ENCODE results near the gene OR14K1.

GRCh38 chr1:247740721-247741120 is 2.3 kb downstream of the OR14K1 start:
- no peak for TF ChIP-seq POLR2A (IDR thresholded peaks at IDR 0.05; ENCODE audit: low read depth, low read length)
- no peak for TF ChIP-seq TAF1 (IDR thresholded peaks at IDR 0.05; ENCODE audit: borderline replicate concordance, low read depth, low read length)
- TF ChIP-seq POLR2AphosphoS5 (IDR thresholded peaks at IDR 0.05; ENCODE audit: low read depth, low read length) = no peak

All from GM12892 (cell line).